Thyroid gland (tissue), 4 donors: ENCODE results near the gene EIF2AK3. TPM values are rescaled to one million over a fixed set of nuclear protein-coding genes. Genes with fewer than 3 reads are reported as not detected.
A peak's percentile ranks its signal among the peaks of the same experiment; 100 is the strongest.
"Not testable (repeated sequence)": the region's sequence is repeated elsewhere in the genome, so short reads cannot be mapped to it uniquely, and the experiment has no call there.

Source experiments
- DNase-seq, 2 donors: peaks; one replicate each; pipeline ENCODE4 v3.0.0-alpha.2; 2019
- H3K27ac ChIP-seq, 3 donors: fragments of 200-600 bp; sonication (generic); 1 replicate in 2 of 3; 2 replicates in 1 of 3; pipeline ENCODE4 v1.5.1; 2016 to 2019; ENCODE audit warnings: mild to moderate bottlenecking in 1 of 3, moderate library complexity in 1 of 3
- H3K27me3 ChIP-seq: fragments of 200-600 bp; sonication (generic); one replicate; pipeline ENCODE4 v1.5.1; 2019
- H3K36me3 ChIP-seq, 2 donors: fragments of 200-600 bp; sonication (generic); one replicate each; pipeline ENCODE4 v1.5.1; 2016 to 2019
- H3K4me1 ChIP-seq, 2 donors: fragments of 200-600 bp; sonication (generic); one replicate each; pipeline ENCODE4 v1.5.1; 2017 to 2019
- H3K4me3 ChIP-seq, 3 donors: fragments of 200-600 bp; sonication (generic); replicated peaks in 1 of 3; 1 replicate in 2 of 3; 2 replicates in 1 of 3; pipeline ENCODE4 v1.5.1; 2016; ENCODE audit warnings: mild to moderate bottlenecking in 1 of 3
- H3K9me3 ChIP-seq: fragments of 200-600 bp; sonication (generic); one replicate; pipeline ENCODE4 v1.5.1; 2017
- CTCF ChIP-seq, 6 experiments: fragments of 200-600 bp in 3 of 6; fragments of 450-650 bp in 3 of 6; sonication (generic) in 3 of 6; IDR thresholded peaks; one replicate each; pipeline ENCODE4 v1.5.1; 2016 to 2019; ENCODE audit warnings: antibody characterized with exemption in 6 of 6, mild to moderate bottlenecking in 2 of 6, inconsistent platforms in 1 of 6, moderate library complexity in 1 of 6
- POLR2A ChIP-seq, 2 donors: fragments of 450-650 bp; IDR thresholded peaks; one replicate each; pipeline ENCODE4 v1.6.1; 2017; ENCODE audit warnings: antibody characterized with exemption in 2 of 2, mild to moderate bottlenecking in 2 of 2, moderate library complexity in 1 of 2
- WGBS, 2 donors: methylation state at CpG; one replicate each; pipeline ENCODE4 v1.1.5; 2017; 5-methylcytosine and 5-hydroxymethylcytosine counted together
- intact Hi-C: fragments of 100-400 bp; cut with DNase I; formaldehyde crosslinking; loops from one replicate; pipeline ENCODE4 v1.15.1; 2023
- total RNA-seq, 4 donors: library from RNA; depleted of rRNA; stranded (reverse); fragments of >200 nt; gene quantifications; one replicate each; pipeline ENCODE4 v1.2.3, GENCODE V29; 2016

Gene EIF2AK3
- total RNA-seq, 4 donors from 2014 or later, result 35.3 to 52.1 (median 42.9) TPM

- Histone ChIP-seq H3K27ac (peak overlapping the region; percentile 96 to 99 (median 99)), H3K4me3 (peak overlapping the region in 2 of 3 donors; percentile 29 to 34), H3K9me3 (no peaks in the 10 kb centered on the region), H3K27me3 (no peaks in the 10 kb centered on the region), H3K36me3 (no peaks in the 10 kb centered on the region), H3K4me1 (peaks cover 19 to 35% of the 10 kb centered on the region in 2 donors)
- TF ChIP-seq CTCF (IDR thresholded peaks at IDR 0.05) (no peak), POLR2A (IDR thresholded peaks at IDR 0.05) (peak; percentile 77 to 84)
- intact Hi-C loops, result no loop called here
- DNase-seq, result peak; percentile 97
- WGBS, 2 donors, result 2% methylated on average over 21 of the region's 21 CpGs
Measured at GRCh38 chr2:88627856-88628570, 749 bp upstream of the EIF2AK3 start.

- WGBS, 2 donors, result 2 to 3% methylated on average over 16 to 27 of the region's 54 CpGs
- H3K4me1 ChIP-seq, result peaks cover 28 to 38% of the 10 kb centered on the region in 2 donors
- DNase-seq, result peak; percentile 41 to 48
- no peaks in the 10 kb centered on the region for H3K9me3 ChIP-seq
- no peaks in the 10 kb centered on the region for H3K36me3 ChIP-seq
- H3K27ac ChIP-seq, result peak overlapping the region; percentile 91 to 99 (median 97)
- no peak for TF ChIP-seq CTCF (IDR thresholded peaks at IDR 0.05)
- TF ChIP-seq POLR2A (IDR thresholded peaks at IDR 0.05), result no peak
- intact Hi-C loops, result no loop called here
- H3K27me3 ChIP-seq, result no peaks in the 10 kb centered on the region
- peak overlapping the region; percentile 52 to 94 (median 57) for H3K4me3 ChIP-seq
Measured at GRCh38 chr2:88626171-88627054, 851 bp downstream of the EIF2AK3 start.

- intact Hi-C loops, result no loop called here
- no peak for DNase-seq
- Histone ChIP-seq H3K36me3 (no peaks in the 10 kb centered on the region), H3K4me1 (peaks cover 28 to 52% of the 10 kb centered on the region in 2 donors), H3K4me3 (no peak overlapping the region), H3K9me3 (no peaks in the 10 kb centered on the region), H3K27me3 (no peaks in the 10 kb centered on the region), H3K27ac (no peak overlapping the region)
- 82 to 88% methylated on average over 4 of the region's 4 CpGs for WGBS, 2 donors
- TF ChIP-seq POLR2A (IDR thresholded peaks at IDR 0.05) (no peak), CTCF (IDR thresholded peaks at IDR 0.05) (no peak)
Measured at GRCh38 chr2:88624477-88624876, 2.8 kb downstream of the EIF2AK3 start.

- DNase-seq, H3K4me3 ChIP-seq, intact Hi-C loops, H3K27me3 ChIP-seq, H3K36me3 ChIP-seq, H3K9me3 ChIP-seq, H3K27ac ChIP-seq: not testable (repeated sequence)
- 95% methylated on average over 11 of the region's 11 CpGs for whole genome bisulfite sequencing, 2 donors
- H3K4me1 ChIP-seq, result peaks cover 28 to 57% of the 10 kb centered on the region in 2 donors
Measured at GRCh38 chr2:88623831-88624465, 3.3 kb downstream of the EIF2AK3 start.

- Histone ChIP-seq H3K4me1 (peaks cover 23 to 50% of the 10 kb centered on the region in 2 donors), H3K4me3 (no peak overlapping the region), H3K36me3 (no peaks in the 10 kb centered on the region), H3K27me3 (no peaks in the 10 kb centered on the region), H3K9me3 (no peaks in the 10 kb centered on the region), H3K27ac (no peak overlapping the region)
- intact Hi-C loops, result no loop called here
- TF ChIP-seq POLR2A (IDR thresholded peaks at IDR 0.05), result no peak
- TF ChIP-seq CTCF (IDR thresholded peaks at IDR 0.05), result no peak
- DNase-seq, result no peak
- WGBS, 2 donors, result 93 to 95% methylated on average over 1 of the region's 1 CpG
Measured at GRCh38 chr2:88622307-88622706, 5.0 kb downstream of the EIF2AK3 start.
